ENCODE measurements around the gene DNMT3B.
A peak's percentile ranks its signal among the peaks of the same experiment; 100 is the strongest.

The DNMT3B gene

GRCh38 chr20:32810941-32811340, 48.8 kb downstream of the DNMT3B start:
- Histone ChIP-seq H3K27ac (ENCODE audit: low read depth, low read length, poor library complexity, severe bottlenecking) (no peak overlapping the region), H3K9me3 (ENCODE audit: low read length) (no peaks in the 10 kb centered on the region), H3K4me1 (ENCODE audit: insufficient read depth, low read length, severe bottlenecking) (no peaks in the 10 kb centered on the region), H3K27me3 (ENCODE audit: insufficient read depth, low read length) (no peaks in the 10 kb centered on the region), H3K9me2 (ENCODE audit: low read depth, low read length) (no peaks in the 10 kb centered on the region), H3K36me3 (ENCODE audit: insufficient read depth, low read length) (peaks cover 42% of the 10 kb centered on the region), H3K9ac (ENCODE audit: low read length) (no peak overlapping the region), H4K20me1 (ENCODE audit: insufficient read depth, low read length) (no peaks in the 10 kb centered on the region), H3K79me2 (ENCODE audit: insufficient read depth, low read length) (no peaks in the 10 kb centered on the region), H2AFZ (ENCODE audit: low read length) (no peak overlapping the region), H3K4me3 (ENCODE audit: low read depth, low read length, poor library complexity, severe bottlenecking) (no peak overlapping the region), H3F3A (ENCODE audit: insufficient read depth, low read length) (no peaks in the 10 kb centered on the region), H3K4me2 (ENCODE audit: low read length) (no peak overlapping the region)
- TF ChIP-seq EZH2 (IDR thresholded peaks at IDR 0.05; ENCODE audit: borderline replicate concordance, low read length): no peak
- TF ChIP-seq, protein P1, sequence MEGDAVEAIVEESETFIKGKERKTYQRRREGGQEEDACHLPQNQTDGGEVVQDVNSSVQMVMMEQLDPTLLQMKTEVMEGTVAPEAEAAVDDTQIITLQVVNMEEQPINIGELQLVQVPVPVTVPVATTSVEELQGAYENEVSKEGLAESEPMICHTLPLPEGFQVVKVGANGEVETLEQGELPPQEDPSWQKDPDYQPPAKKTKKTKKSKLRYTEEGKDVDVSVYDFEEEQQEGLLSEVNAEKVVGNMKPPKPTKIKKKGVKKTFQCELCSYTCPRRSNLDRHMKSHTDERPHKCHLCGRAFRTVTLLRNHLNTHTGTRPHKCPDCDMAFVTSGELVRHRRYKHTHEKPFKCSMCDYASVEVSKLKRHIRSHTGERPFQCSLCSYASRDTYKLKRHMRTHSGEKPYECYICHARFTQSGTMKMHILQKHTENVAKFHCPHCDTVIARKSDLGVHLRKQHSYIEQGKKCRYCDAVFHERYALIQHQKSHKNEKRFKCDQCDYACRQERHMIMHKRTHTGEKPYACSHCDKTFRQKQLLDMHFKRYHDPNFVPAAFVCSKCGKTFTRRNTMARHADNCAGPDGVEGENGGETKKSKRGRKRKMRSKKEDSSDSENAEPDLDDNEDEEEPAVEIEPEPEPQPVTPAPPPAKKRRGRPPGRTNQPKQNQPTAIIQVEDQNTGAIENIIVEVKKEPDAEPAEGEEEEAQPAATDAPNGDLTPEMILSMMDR (IDR thresholded peaks at IDR 0.05; ENCODE audit: low read length): no peak

- Histone ChIP-seq H2AFZ (ENCODE audit: low read length) (no peak overlapping the region), H3K9me3 (ENCODE audit: low read length) (no peaks in the 10 kb centered on the region), H3K4me1 (ENCODE audit: insufficient read depth, low read length, severe bottlenecking) (no peaks in the 10 kb centered on the region), H4K20me1 (ENCODE audit: insufficient read depth, low read length) (no peaks in the 10 kb centered on the region), H3F3A (ENCODE audit: insufficient read depth, low read length) (no peaks in the 10 kb centered on the region), H3K27me3 (ENCODE audit: insufficient read depth, low read length) (no peaks in the 10 kb centered on the region), H3K9me2 (ENCODE audit: low read depth, low read length) (no peaks in the 10 kb centered on the region), H3K79me2 (ENCODE audit: insufficient read depth, low read length) (no peaks in the 10 kb centered on the region), H3K9ac (ENCODE audit: low read length) (no peak overlapping the region), H3K27ac (ENCODE audit: low read depth, low read length, poor library complexity, severe bottlenecking) (no peak overlapping the region), H3K36me3 (ENCODE audit: insufficient read depth, low read length) (peaks cover 35% of the 10 kb centered on the region), H3K4me2 (ENCODE audit: low read length) (no peak overlapping the region), H3K4me3 (ENCODE audit: low read depth, low read length, poor library complexity, severe bottlenecking) (no peak overlapping the region)
- TF ChIP-seq EZH2 (IDR thresholded peaks at IDR 0.05; ENCODE audit: borderline replicate concordance, low read length): no peak
- TF ChIP-seq, protein P1 (IDR thresholded peaks at IDR 0.05; ENCODE audit: low read length): no peak
Observed at GRCh38 chr20:32811886-32812285, 49.7 kb downstream of the DNMT3B start.

DNA sequence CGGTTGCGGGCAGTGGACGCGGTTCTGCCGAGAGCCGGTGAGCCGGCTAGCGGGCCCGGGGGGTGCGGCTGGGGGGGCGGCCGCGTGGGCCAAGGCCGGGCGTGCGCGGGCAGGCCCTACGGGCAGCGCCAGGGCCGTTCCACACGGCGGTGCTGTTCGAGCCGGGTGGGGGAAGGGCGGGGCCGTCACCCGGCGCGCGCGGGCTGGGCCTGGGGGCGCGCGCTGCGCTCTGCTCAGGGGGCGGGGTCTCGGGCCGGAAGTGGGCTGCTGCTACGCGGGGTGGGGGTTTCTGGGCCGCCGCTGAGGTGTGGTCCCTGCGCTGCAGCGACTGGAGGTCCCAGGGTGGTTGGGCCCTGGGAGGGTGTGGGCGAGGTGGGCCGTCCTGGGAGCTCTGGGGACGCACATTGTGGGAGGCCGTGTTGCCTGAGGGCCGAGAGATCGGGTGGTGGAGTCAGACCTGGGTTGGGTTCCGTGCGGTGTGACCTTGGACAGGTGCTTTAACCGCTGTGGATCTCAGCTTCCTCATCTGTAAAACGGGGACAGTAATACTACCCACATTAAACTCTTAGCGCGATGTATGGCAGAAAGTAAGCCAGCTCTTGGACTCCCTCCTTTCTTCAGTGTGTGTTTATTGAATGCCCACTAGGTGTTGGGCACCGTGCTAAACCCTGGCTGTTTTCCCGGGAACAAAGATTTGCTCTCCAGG, 58.0 kb downstream of the DNMT3B start:
- no peaks in the 10 kb centered on the region for H3F3A ChIP-seq (ENCODE audit: insufficient read depth, low read length)

More for the DNA sequence above, 58.0 kb downstream of the DNMT3B start:
- no peaks in the 10 kb centered on the region; the same call in 1 of the 2 replicates for H4K20me1 ChIP-seq (ENCODE audit: insufficient read depth, low read length)
- H3K4me1 ChIP-seq (ENCODE audit: insufficient read depth, low read length, severe bottlenecking): peaks cover 39% of the 10 kb centered on the region
- H3K9ac ChIP-seq (ENCODE audit: low read length): peak overlapping the region; percentile 71
- TF ChIP-seq EZH2 (IDR thresholded peaks at IDR 0.05; ENCODE audit: borderline replicate concordance, low read length): no peak
- TF ChIP-seq, protein P1 (IDR thresholded peaks at IDR 0.05; ENCODE audit: low read length): no peak
- H3K36me3 ChIP-seq (ENCODE audit: insufficient read depth, low read length): peaks cover 13% of the 10 kb centered on the region; the same call in 1 of the 2 replicates
- peaks cover 50% of the 10 kb centered on the region for H3K79me2 ChIP-seq (ENCODE audit: insufficient read depth, low read length)
- H3K4me3 ChIP-seq (ENCODE audit: low read depth, low read length, poor library complexity, severe bottlenecking): peak overlapping the region; percentile 96
- peak overlapping the region; percentile 98 for H3K4me2 ChIP-seq (ENCODE audit: low read length)
- no peak overlapping the region for H2AFZ ChIP-seq (ENCODE audit: low read length)
- H3K27ac ChIP-seq (ENCODE audit: low read depth, low read length, poor library complexity, severe bottlenecking): peak overlapping the region; percentile 65
- no peaks in the 10 kb centered on the region for H3K9me3 ChIP-seq (ENCODE audit: low read length)
- H3K9me2 ChIP-seq (ENCODE audit: low read depth, low read length): no peaks in the 10 kb centered on the region
- no peaks in the 10 kb centered on the region for H3K27me3 ChIP-seq (ENCODE audit: insufficient read depth, low read length)

Data from OCI-LY1 (cell line).